ENCODE data around the gene MIER3.

The MIER3 gene

DNA sequence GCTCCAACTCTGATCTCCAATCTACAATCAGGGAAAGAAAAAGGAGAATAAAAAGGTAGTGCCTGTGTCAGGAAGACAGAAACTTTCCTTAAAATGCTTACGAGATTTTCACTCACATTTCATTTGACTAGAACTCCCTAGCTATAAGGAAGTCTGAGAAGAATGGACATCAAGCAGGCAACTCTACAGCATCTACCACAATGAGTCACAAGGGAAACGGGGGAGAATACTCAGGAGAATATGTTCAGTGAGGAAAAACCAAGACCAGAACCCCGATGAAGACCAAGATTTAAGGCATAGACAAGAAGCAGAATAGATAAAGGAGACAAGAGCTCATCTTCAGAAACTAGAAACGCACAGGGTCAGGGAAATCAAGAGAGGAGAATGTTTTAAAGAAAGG is 51.5 kb downstream of the MIER3 start:
- no peak for DNase-seq (ENCODE audit: low read depth in 2 of 2)

DNA sequence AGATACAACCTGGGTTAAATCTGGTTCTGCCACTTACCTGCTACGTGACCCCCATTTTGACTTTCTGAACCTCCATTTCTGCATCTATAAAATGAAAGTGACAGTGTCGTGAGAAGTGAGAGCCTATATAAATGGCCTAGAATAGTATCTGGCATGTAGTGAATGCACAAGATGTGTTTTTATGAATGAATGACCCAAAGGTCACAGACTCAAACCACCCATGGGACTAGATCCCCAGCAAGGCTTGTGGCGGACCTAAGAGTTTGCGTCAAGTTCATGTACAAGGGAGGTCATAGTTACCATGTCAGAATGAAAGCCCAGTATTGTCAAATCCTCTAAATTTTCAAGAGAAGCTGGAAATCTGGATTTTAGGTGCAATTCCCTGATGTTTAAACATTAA is 53.7 kb downstream of the MIER3 start:
- no peak for DNase-seq (ENCODE audit: low read depth in 2 of 2)

DNA sequence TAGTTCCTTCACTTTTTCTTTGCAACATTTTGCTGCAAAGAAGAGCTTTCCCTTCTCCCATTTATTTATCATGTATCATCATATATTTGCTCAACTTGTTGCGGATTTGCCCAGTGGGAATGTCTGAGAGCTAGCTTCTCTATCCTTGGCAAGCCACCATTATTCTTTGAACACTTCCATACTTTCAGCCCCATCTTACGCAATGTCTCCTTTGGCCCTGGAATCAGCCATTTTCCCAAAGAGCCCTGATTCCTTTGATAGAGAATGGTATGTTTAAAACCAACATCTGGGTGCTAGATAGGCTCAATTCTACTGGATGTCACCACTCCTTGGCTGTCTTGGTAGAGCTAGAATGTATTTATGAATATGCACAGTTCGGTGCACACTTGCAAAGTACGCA is 55.2 kb downstream of the MIER3 start:
- no peak for DNase-seq (ENCODE audit: low read depth in 2 of 2)

DNA sequence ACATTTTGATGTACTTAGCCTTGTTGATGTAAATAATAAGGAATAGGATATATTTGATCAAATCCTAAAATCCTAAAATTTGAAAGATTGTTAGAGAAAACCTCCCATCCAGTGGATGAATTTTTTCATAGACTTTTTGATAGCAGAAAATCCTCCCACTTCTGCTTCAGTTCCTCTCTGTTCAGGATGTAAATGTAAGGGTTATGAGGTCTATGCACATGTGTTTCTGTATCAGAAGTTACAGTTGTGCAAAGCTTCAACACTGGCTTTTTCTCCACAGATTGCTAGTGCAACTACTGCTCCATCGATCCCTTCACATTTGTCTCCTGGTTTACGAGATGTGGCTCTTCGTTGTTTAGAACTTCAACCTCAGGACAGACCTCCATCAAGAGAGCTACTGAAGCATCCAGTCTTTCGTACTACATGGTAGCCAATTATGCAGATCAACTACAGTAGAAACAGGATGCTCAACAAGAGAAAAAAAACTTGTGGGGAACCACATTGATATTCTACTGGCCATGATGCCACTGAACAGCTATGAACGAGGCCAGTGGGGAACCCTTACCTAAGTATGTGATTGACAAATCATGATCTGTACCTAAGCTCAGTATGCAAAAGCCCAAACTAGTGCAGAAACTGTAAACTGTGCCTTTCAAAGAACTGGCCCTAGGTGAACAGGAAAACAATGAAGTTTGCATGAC is 58.5 kb downstream of the MIER3 start:
- no peak for DNase-seq (ENCODE audit: low read depth in 2 of 2)

DNA sequence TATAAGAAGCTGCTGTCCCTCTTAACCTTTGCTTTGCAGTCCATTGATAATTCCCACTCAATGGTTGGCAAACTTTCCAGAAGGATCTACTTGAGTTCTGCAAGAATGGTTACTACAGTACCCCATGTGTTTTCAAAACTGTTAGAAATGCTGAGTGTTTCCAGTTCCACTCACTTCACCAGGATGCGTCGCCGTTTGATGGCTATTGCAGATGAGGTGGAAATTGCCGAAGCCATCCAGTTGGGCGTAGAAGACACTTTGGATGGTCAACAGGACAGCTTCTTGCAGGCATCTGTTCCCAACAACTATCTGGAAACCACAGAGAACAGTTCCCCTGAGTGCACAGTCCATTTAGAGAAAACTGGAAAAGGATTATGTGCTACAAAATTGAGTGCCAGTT is 70.4 kb downstream of the MIER3 start:
- no peak for DNase-seq (ENCODE audit: low read depth in 2 of 2)

DNA sequence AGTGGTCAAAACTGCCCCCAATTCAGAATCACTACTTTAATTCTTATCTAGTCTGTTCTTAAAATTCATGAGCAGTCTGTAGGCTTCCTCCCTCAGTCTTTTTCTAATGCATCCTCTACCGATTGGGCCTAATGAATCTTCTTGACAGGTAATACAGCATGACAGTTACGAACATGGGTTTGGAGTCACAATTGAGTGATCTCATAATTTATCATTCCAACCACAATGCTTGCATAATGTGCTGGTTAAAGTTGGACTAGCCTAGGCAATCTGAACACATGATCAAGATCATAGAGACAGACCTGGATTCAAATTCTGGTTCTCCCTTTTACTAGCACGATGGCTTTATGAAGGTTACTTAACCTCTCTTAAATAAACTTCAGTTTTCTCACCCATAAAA is 75.6 kb downstream of the MIER3 start:
- DNase-seq (ENCODE audit: low read depth in 2 of 2): no peak

DNA sequence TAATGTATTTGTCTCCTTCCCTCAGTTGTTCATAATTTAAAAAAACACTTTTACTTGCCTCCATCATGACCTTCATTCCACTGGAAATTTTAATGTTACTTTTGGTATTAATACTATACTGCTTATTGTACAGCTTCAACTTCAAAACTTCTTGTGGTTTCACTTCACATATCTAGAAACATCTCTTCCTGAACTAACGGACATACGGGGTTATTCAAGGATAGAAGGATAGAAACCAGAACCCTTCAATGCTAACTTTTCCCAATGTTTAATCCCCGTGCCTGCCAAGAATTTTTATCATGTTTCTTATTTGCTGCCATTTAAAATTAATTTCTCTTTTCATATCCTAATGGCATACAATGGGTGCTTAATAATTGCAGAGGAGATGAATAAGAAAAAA is 78.9 kb downstream of the MIER3 start:
- no peak for DNase-seq (ENCODE audit: low read depth in 2 of 2)

DNA sequence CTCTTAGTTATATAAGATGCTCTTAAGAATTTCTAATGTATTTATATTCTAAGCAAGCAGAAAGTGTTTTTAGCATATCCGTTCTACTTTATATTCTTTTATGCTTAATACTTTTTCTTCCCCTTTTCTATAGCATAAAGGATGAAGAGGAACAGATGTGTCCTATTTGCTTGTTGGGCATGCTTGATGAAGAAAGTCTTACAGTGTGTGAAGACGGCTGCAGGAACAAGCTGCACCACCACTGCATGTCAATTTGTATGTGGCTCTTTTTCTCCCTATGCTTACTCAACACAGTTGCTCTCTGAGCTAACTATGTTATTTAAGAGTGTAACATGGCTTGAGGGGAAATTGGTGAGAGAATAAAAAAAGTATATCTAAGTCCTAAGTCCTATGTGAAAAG is 80.1 kb downstream of the MIER3 start:
- DNase-seq (ENCODE audit: low read depth in 2 of 2): no peak

Data from stimulated activated CD8-positive, alpha-beta memory T cell treated with anti-CD3 and anti-CD28 coated beads, Interleukin-7, amount 100 ng/mL, for 4 hours (primary cell).